ENCODE measurements around the gene DDX10. TPM values are rescaled to one million over a fixed set of nuclear protein-coding genes. Genes with fewer than 3 reads are reported as not detected.

DDX10 gene
- total RNA-seq, 1 experiment from 2014 or later: 48.3 TPM

DNA sequence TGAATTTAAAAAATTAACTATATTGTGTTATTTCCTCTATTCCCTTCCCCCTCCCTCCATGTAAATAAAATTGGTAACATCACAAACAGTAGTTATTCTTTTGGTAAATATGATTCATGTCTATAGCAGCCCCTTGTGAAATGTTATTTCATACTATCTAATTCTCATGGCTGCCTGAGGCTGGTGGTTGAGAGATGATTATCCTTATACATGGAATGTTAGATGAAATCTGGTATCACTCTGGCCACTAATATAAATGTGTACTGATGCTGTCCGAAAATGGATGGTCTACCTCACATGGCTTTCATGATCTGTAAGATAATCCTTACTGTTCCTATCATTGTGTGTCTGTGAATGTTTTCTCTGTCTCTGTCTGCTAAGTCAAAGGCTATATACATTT, 46.3 kb upstream of the DDX10 start:
- Histone ChIP-seq H3K9me3 (ENCODE audit: control insufficient read depth, low read depth, low read length) (no peaks in the 10 kb centered on the region), H3K79me1 (ENCODE audit: insufficient read depth, low read depth, low read length, poor library complexity, severe bottlenecking) (no peaks in the 10 kb centered on the region), H2AK5ac (ENCODE audit: insufficient read length, low read length) (no peak overlapping the region), H3K4me1 (ENCODE audit: insufficient read depth, low read length) (no peaks in the 10 kb centered on the region), H2BK120ac (ENCODE audit: low read depth, low read length, poor library complexity, severe bottlenecking) (no peak overlapping the region), H3K4ac (ENCODE audit: low read depth, low read length) (no peak overlapping the region), H4K91ac (ENCODE audit: insufficient read length, low read depth, low read length) (no peak overlapping the region), H3K23ac (ENCODE audit: insufficient read length, low read depth, low read length) (no peak overlapping the region), H2BK5ac (ENCODE audit: insufficient read length, low read length) (no peak overlapping the region), H3K14ac (ENCODE audit: insufficient read depth, low read length) (no peak overlapping the region), H3K27ac (ENCODE audit: insufficient read length, low read depth, low read length) (no peak overlapping the region), H3K9ac (ENCODE audit: extremely low read depth, insufficient read length, low read length) (no peak overlapping the region), H3K4me2 (ENCODE audit: insufficient read depth, insufficient read length, low read length) (no peak overlapping the region), H4K20me1 (ENCODE audit: control insufficient read depth, insufficient read depth, insufficient read length) (no peaks in the 10 kb centered on the region), H3T11ph (ENCODE audit: low read length) (peak overlapping the region; percentile 19), H2BK12ac (ENCODE audit: insufficient read length, low read depth, low read length) (no peak overlapping the region), H4K5ac (ENCODE audit: insufficient read length, low read depth, low read length) (no peak overlapping the region), H3K18ac (ENCODE audit: insufficient read length, low read depth, low read length) (no peak overlapping the region), H2AFZ (ENCODE audit: low read length) (no peak overlapping the region), H3K23me2 (ENCODE audit: insufficient read length, low read depth, low read length, poor library complexity, severe bottlenecking) (no peaks in the 10 kb centered on the region), H2BK15ac (ENCODE audit: low read depth, low read length) (no peak overlapping the region), H3K27me3 (ENCODE audit: insufficient read depth, low read length) (no peaks in the 10 kb centered on the region), H3K56ac (ENCODE audit: insufficient read length, low read depth, low read length) (no peak overlapping the region), H2BK20ac (ENCODE audit: low read depth, low read length, poor library complexity, severe bottlenecking) (no peak overlapping the region), H3K79me2 (ENCODE audit: insufficient read depth, low read length) (no peaks in the 10 kb centered on the region), H4K8ac (replicated peaks; ENCODE audit: insufficient read length, low read depth, low read length) (no peak overlapping the region)
- TF ChIP-seq, protein P1, sequence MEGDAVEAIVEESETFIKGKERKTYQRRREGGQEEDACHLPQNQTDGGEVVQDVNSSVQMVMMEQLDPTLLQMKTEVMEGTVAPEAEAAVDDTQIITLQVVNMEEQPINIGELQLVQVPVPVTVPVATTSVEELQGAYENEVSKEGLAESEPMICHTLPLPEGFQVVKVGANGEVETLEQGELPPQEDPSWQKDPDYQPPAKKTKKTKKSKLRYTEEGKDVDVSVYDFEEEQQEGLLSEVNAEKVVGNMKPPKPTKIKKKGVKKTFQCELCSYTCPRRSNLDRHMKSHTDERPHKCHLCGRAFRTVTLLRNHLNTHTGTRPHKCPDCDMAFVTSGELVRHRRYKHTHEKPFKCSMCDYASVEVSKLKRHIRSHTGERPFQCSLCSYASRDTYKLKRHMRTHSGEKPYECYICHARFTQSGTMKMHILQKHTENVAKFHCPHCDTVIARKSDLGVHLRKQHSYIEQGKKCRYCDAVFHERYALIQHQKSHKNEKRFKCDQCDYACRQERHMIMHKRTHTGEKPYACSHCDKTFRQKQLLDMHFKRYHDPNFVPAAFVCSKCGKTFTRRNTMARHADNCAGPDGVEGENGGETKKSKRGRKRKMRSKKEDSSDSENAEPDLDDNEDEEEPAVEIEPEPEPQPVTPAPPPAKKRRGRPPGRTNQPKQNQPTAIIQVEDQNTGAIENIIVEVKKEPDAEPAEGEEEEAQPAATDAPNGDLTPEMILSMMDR (conservative IDR thresholded peaks at IDR 0.05): no peak
- WGBS (ENCODE audit: extremely low coverage, insufficient read length, low lambda C conversion rate): no CpG with 5 or more reads among the region's 1 CpG
- no peak overlapping the region for H3K27ac Mint-ChIP-seq
- no peaks in the 10 kb centered on the region for H3K27me3 Mint-ChIP-seq (ENCODE audit: low read depth)
- H3K36me3 Mint-ChIP-seq (ENCODE audit: insufficient read depth in 1 of 3, low read depth in 3 of 3): no peaks in the 10 kb centered on the region
- no peak overlapping the region for H3K4me3 Mint-ChIP-seq
- no peaks in the 10 kb centered on the region; a peak in 1 of 4 replicates for H3K4me1 Mint-ChIP-seq
- DNase-seq: no peak
- H3K9me3 Mint-ChIP-seq: no peaks in the 10 kb centered on the region
